Activated CD8-positive, alpha-beta memory T cell treated with anti-CD3 and anti-CD28 coated beads, Interleukin-2, amount 50 U/mL, for 1 hour (primary cell): ENCODE results near the gene PPP1R26.
"Not testable (repeated sequence)": the region's sequence is repeated elsewhere in the genome, so short reads cannot be mapped to it uniquely, and the experiment has no call there.

Experiments used
- DNase-seq: peaks from one replicate; pipeline ENCODE4 v3.0.0-alpha.2; 2020; ENCODE audit errors: extremely low read depth

Gene PPP1R26, protein sequence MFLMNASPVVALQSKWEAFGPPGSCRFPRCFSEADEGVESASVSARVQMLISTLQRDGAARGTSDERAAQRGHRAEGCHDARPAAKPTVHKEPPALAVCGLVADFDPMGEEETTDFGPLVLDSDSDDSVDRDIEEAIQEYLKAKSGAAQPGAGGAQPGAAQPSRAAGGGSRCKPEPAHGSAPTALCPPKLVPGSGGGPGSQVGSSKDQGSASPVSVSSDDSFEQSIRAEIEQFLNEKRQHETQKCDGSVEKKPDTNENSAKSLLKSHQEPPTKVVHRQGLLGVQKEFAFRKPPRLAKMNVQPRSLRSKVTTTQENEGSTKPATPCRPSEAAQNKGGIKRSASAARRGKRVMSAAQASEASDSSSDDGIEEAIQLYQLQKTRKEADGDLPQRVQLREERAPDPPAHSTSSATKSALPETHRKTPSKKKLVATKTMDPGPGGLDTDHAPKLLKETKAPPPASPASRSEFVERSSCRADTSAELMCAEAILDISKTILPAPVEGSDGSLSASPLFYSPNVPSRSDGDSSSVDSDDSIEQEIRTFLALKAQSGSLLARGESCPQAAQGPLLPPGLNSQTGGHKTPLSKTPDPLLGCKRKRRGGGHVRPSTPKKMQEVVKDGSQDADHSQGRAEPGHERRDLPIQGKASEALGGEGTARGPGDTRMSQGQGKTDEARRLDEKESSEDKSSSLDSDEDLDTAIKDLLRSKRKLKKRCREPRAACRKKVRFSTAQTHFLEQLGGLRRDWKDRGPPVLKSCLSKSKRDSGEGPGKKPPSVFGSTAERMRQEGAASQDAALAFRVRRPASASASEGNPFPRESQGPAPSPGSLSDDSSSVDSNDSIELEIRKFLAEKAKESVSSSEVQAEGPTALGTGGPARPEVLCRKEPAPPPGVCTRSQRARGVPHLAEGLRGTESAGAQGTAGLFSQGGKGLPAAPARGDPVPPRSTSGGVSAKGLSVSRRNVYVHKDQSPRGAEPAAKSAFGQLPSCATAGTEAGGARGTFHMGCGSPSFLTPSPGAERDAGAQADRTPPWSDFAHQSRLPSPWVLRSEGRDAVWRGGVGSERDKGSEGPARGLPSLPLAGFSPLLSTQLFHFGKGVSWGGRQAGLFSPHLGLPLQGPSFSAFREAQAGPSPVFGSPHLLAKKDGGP (N-terminal part only)

DNA sequence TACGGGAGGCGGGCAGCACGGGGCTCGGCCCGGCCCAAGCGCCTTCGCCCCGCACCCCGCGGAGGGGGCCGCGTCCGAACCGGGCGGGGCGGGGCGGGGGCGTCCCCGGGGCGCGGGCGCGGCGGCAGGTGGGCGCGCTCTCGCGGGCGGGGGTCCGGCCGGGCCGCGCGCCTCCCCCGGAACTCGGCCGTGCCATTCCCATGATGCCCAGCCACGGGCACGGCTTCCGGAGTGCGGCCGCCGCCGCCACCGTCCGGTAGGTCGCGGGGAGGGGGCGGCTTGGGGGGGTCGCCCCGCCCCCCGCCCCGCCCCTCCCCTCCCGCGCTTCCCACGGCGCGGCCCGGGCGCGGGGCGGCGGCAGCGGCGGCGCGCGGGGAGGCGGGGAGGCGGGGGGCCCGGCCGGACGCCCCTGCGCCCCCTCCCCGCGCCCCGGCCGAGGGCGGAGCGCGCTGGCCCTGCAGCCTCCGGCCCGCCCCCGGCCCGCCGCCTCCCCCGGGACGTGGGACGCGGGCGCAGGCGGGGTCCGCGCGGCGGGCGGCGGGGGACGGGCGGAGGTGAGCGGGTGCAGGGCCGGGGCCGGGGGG lies at the start of gene PPP1R26:
TSS of gene PPP1R26 (plus strand) at position 314 of the 584 bp plus-strand sequence. CDS start 4,729 bp downstream, outside the sequence.
- DNase-seq, result no peak

DNA sequence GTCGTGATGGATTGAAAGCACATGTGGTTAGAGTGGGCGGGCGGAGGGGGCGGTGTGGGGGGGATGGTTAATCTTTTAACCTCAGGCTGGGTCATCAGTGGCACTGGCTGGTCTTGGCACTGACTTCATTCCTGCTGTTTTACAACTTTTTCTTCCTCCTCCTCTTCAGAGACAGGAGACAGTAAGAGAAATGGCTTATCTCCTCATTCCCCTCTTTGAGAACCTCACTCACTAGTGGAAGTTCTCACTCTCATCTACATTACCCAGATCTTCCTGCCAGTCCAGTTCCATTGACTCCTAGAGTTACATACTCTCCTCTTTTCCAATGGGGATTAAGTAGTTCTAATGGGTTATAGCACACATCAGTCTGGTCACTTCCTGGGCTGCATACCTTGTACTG lies 42.3 kb upstream of the PPP1R26 start:
- no peak for DNase-seq

DNA sequence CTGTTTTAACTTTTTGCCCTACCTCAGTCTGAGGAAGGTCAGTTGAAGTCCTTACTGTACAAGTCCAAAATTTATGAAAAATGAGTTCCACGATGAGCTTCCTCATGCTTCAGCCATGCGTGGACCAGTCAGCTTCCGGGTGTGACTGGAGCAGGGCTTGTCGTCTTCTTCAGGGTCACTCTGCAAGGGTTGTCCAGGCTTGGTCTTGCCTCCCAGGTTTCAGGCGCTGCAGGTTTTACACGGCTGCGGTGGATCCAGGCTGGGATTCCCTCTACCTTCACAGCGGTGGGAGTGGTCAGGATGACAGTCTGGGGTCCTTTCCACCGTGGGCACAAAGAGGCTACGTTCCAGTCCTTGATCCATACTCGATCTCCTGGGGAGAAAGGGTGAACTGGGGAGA lies 41.9 kb upstream of the PPP1R26 start:
- DNase-seq, result not testable (repeated sequence)

DNA sequence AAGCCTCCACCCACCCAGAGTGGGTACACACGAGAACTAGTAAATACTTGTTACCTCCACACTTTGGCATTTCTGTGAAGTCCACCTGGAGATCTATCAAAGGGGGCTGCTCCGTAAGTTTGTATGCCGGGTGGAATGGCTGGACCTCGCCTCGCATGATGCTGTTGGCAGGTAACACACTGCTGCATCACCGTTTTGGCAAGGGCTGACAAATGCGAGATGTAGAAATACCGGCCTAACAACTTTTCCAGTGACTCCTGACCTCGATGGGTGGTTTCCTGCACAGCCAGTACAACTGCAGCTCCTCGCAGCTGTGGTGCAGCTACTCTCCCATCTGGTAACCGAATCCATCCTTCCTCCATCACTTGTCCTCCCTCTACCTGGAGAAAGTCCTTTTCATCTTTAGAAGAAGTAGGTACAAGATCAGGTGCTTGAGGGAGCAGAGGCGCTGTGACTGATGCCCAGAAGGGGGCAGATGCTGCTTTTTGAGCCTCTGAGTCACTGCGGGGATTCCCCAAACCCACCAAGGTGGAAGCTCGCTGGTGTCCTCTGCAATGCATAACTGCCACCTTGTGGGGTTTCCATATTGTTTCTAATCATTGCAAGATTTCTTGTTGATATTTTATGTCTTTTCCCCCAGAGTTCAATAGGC lies 40.9 kb upstream of the PPP1R26 start:
- not testable (repeated sequence) for DNase-seq

DNA sequence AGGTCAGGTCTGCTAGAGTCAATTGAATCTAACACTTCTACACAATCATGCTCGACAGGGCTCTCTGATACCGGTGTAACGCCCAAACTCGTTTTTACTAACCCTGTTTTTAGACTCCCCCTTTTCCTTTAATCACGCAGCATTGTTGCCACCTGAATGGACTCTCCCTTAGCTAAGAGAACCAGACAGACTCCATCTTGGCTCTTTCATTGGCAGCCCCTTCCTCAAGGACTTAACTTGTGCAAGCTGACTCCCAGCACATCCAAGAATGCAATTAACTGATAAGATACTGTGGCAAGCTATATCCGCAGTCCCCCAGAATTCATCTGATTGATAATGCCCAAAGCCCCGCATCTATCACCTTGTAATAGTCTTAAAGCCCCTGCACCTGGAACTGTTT lies 40.1 kb upstream of the PPP1R26 start:
- not testable (repeated sequence) for DNase-seq

DNA sequence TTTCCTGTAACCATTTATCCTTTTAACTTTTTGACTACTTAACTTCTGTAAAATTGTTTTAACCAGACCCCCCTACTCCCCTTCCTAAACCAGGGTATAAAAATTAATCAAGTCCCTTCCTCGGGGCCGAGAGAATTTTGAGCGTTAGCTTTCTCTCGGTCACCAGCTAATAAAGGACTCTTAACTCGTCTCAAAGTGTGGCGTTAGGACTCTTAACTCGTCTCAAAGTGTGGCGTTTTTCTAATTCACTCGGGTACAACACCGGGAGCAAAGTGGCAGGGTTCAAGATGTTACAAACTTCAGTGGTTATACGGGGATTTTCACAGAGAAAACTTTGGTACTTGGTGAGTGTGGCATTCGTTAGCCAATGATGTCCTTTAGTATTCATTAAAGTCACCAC lies 39.7 kb upstream of the PPP1R26 start:
- DNase-seq, result no peak

DNA sequence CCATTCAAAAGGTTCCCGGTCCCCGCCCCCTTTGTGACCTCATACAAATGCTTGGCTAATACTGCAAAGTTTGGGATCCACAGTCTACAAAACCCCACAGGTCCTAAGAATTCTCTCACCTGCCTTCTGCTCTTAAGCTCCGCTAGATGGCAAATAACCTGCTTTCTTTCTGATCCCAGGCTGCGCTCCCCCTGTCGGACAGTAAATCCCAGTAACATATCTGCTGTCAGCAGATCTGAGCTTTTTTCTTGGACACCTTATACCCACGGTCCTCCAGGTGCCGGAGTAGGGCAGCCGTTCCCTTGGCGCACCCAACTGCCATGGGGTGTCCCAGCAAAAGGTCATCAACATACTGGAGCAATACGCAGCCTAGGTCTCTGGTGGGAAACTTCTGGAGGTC lies 39.0 kb upstream of the PPP1R26 start:
- DNase-seq, result no peak

DNA sequence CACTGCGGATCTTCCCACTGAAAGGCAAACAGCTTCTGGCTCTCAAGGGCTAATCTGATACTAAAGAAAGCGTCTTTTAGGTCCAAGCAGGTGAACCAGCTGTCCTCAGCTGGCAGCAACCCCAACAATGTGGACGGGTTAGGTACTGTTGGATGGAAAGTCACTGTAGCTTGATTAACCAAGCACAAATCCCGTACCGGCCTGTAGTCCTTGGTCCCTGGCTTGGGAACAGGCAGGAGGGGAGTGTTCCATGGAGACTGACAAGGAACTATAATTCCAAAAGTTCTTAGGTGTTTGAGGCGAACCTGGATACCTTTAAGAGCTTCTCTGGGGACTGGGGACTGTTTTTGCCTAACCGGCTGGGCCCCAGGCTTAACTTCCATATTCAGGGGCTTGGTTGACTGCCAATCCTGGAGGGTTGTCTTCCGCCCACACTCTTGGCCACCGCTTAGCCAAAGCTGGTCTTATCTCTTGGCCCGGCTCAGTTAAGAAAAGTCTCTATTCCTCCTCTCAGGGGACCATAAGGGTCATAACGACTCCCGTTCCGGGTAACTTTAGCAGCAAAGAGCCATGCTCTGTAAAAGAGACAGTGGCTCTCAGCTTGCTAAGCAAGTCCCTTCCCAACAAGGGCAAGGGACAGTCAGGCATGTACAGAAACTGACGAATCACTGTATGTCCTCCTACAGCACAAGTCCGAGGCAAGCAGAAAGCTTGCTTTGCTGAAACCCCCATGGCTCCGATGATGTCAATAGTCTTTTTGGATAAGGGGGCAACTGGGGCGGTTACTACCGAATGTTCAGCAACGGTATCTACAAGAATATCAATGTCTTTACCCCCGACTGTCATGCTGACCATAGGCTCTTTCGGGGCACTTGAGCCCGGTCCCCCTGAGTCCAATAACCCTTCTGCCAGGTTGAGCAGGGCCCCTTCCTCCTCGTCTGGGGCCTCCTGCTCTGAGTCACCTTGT lies 38.2 kb upstream of the PPP1R26 start:
- not testable (repeated sequence) for DNase-seq

DNA sequence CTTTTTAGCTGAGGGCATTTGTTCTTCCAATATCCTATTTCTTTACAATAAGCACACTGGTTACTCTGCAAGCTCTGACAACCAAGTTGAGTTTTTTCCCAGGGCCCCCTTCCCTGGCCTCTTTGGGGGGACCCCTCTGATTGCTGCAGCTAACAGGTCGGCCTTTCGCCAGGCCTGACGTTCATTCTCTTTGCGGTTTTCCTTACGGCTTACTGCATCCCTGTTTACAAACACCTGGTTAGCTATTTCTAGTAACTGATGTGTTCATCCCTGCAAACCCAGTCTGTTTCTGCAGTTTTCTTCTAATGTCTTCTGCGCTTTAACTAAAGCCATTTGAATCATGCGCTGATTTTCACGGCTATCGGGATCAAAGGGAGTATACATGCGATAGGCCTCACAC lies 37.5 kb upstream of the PPP1R26 start:
- DNase-seq, result no peak

DNA sequence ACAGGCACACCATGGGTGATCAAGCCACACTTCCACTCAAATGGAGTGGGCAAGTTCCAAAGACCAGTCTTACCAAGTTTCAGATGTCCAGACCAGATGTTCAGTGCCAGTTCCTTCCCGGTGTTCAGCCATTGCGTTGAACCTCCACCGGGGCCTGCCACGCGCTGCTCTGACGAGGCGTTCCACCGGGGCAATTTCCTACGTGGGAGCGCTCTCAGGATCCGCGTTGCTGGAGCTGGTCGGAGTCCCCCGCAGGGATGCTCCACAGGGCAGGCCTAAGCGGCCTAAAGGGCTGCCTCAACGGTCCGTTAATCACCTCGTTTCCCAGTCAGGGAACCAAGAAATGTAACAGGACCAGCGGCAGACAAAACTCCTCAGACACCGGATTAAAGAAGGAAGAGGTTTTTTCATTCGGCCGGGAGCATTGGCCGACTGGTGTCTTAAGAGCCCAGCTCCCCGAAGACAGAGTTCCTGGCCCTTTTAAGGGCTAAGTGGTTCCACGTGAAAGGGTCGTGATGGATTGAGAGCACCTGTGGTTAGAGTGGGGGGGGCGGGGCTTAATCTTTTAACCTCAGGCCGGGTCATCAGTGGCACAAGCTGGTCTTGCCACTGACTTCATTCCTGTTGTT lies 35.7 kb upstream of the PPP1R26 start:
- no peak for DNase-seq

DNA sequence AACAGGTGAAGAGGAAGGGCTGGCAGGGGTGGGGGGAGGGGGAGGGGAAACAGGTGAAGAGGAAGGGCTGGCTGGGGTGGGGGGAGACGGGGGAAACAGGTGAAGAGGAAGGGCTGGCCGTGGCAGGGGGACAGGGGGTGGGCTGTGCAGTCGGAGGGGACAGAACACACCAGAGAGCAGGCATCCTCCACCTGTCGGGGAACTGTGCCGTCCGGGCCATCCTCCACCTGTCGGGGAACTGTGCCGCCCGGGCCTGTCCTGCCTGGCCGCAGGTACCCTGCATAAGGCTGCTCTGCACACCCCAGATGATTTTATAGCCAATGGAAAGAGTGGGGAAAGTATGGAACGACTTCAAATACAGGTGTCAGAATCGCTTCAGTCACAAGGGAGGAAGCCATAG lies 32.5 kb upstream of the PPP1R26 start:
- no peak for DNase-seq

DNA sequence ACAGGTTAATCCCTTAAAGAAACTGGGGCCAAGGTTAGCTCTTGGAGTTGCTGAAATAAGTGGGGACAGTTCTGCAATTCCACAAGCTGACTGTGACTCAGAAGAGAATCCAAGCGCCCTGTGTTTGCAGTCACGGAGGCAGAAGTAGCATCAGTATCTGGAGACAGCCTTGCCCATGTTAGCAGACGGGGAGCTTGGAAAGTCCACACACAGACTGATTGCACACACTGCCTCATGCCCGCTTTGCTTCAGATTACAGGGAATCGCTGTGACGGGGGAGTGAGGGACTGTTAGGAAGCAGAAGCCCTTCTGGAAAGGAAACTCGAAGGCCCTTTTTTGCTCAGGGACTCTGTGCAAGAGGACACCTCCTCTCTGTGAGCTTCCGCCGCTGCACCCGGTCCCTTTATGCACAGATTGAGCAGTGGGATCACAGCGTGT lies 30.9 kb upstream of the PPP1R26 start:
- DNase-seq, result no peak

DNA sequence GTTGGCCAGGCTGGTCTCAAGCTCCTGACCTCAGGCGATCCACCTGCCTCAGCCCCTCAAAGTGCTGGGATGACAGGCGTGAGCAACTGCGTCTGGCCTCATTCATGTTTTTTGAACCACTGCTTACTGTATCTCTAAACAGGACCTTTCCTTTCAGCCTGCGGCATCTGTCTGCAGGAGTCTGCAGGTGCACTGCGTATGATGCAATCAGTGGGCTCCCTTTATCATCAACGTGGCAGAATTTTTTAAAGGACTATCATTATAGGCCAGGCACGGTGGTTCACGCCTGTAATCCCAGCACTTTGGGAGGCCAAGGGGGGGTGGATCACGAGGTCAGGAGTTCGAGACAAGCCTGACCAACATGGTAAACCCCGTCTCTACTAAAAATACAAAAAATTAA lies 30.1 kb upstream of the PPP1R26 start:
- not testable (repeated sequence) for DNase-seq

DNA sequence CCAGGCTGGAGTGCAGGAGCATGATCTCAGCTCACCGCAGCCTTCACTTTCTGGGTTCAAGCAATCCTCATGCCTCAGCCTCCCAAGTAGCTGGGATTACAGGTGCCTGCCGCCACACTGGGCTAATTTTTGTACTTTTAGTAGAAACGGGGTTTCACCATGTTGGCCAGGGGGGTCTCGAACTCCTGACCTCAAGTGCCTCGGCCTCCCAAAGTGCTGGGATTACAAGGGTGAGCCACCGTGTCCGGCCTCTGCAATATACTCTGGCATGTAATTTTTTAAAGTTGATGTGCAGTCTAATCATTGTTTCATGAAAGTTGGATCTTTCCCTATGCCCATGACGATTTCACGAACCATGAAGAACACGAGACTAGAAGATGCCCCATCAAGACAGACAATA lies 28.6 kb upstream of the PPP1R26 start:
- no peak for DNase-seq

DNA sequence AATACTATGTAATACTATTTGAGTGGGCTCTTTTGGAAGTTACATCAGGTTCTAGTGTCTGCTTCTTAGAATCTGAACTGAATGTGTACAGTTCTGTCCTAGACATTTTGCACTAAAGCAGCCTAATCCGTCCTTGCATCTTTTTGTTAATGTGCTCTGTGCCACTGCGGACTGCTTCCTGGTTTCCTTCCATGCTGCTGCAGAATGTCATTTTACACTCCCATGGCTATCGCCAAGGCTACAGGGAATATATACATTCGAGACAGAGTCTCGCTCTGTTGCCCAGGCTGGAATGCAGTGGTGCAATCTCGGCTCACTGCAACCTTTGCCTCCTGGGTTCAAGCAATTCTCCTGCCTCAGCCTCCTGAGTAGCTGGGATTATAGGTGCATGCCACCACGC lies 27.7 kb upstream of the PPP1R26 start:
- DNase-seq, result not testable (repeated sequence)

DNA sequence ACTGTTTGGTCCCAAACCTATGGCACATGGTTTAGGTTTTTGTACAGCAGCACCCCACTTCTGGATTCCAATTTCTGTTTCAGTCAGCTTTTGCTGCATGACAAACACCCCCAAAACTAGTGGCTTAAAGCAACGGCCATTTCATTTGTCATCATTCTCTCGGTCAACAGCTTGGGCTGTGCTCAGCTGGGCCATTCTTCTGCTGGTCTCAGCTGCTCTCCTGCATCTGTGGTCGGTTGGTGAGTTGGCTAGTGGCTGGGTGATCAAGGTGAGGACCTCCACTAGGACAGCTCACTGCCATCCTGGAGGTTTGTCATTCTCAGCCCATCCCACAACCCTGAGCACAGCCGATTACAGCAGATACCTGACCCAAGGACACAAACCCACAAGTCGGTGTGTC lies 24.8 kb upstream of the PPP1R26 start:
- no peak for DNase-seq

DNA sequence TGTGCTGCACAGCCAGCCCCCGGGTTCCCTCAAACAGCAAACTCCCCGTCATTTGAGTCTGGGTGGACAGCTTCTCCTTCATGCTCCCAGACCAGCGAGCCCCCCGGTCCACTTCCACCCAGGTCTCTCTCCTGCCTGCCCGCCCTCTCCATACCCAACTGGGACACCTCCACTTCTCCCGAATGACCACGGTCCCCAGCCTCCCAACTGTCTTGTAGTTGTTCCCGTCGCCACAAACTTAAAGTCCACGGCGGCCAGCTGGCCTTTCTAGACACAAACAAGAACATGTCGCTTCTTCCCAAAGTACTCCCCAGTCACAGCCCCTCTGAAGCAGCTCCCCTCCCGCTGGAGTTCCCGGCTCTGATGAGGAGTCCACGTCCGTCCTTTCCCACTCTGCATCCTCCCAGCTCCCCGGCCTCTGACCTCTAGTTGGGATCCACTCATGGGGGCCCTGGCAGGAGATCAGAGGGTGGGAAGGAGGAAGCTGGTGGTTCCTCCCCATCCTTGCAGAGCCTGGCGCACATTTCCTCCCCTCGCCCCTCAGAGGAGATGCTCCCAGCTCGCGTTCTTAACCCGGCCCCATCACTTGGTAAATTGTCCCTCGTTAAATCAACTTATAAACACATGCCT lies 24.1 kb upstream of the PPP1R26 start:
- DNase-seq, result no peak

DNA sequence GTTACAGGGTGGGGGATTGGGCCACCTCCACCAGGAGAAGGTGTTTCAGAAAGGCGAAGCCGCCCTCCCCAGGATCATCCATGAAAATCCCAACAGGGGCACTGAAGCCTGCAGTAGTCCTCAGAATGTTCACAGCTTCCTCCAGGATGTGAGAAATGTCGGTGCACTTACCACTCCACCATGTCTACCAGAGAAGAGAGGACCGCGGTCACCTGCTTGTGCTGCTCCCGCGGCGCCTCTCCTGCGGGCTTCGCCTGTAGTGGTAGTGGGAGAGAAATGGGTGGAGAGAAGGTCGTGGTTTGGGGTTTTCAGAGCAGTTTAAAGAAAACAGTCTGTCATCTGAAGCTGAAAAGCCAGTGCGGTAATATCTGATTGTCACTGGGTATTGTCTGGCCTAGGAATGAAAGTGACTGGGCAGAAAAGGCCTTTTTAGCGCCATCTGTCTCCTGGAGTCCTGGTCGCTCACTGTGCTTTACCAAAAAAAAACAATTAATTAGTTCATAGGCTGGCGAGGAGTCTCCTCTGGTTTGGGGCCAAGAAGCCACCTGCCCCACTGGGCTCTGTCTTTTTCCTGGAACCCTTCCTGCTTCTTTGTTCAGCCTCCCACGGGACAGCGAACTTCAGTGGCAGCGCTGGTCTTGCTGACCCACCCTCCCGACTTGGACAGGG lies 23.0 kb upstream of the PPP1R26 start:
- no peak for DNase-seq

DNA sequence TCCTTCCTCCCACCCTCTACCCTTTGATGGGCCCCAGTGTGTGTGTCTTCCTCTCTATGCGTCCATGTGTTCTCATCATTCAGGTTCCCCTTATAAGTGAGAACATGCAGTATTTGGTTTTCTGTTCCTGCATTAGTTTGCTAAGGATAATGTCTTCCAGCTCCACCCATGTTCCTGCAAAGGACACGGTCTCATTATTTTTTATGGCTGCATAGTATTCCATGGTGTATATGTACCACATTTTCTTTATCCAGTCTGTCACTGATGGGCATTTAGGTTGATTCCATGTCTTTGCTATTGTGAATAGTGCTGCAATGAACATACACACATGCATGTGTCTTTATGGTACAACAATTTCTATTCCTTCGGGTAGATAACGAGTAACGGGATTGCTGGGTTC lies 21.1 kb upstream of the PPP1R26 start:
- not testable (repeated sequence) for DNase-seq
